ENCODE results near the gene KNDC1. TPM values are rescaled to one million over a fixed set of nuclear protein-coding genes. Genes with fewer than 3 reads are reported as not detected.
"Not testable (repeated sequence)": the region's sequence is repeated elsewhere in the genome, so short reads cannot be mapped to it uniquely, and the experiment has no call there.

The KNDC1 gene, protein sequence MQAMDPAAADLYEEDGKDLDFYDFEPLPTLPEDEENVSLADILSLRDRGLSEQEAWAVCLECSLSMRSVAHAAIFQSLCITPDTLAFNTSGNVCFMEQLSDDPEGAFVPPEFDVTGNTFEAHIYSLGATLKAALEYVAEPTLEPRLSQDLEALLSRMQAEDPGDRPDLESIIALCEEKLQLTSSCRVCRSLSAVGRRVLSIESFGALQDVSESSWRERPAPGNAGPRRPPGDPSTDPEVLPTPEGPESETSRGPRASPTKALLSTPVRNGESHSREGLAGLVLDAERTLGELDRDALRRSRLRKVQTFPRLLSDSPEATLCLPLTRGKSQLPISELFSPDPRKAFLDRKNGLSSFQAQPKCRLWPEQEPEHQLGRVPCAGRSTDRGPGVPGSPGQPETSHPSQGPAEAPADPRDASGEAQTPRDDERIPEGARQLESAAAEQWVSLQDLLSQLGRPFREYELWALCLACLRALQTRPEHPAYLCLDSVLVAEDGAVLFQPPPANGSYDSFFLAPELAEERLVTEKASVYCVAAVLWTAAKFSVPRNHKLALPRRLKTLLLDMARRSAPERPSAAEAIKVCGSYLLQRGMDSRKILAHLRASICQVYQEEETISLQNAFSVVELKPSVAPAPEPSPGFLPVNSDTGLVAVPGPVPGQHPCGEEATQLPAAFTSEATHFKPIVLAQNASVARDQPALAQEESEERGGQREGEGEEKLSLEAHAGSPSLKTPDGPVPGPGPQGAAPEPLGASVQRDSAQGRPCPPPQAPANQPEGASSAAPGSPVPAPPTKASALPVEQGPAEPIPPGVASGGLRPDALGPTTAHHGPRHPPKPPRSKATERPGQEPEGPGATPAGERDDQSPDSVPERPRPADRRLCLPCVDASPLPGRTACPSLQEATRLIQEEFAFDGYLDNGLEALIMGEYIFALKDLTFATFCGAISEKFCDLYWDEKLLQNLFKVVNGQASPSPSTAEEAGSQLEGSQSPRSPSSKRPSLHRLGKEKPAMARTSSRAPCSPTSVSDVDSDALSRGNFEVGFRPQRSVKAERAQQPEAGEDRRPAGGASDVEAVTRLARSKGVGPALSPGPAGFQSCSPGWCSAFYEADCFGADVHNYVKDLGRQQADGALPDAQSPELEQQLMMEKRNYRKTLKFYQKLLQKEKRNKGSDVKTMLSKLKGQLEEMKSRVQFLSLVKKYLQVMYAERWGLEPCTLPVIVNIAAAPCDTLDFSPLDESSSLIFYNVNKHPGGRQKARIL (N-terminal part only)
- total RNA-seq: under 1 TPM; 0.19 to 0.26 TPM

DNA sequence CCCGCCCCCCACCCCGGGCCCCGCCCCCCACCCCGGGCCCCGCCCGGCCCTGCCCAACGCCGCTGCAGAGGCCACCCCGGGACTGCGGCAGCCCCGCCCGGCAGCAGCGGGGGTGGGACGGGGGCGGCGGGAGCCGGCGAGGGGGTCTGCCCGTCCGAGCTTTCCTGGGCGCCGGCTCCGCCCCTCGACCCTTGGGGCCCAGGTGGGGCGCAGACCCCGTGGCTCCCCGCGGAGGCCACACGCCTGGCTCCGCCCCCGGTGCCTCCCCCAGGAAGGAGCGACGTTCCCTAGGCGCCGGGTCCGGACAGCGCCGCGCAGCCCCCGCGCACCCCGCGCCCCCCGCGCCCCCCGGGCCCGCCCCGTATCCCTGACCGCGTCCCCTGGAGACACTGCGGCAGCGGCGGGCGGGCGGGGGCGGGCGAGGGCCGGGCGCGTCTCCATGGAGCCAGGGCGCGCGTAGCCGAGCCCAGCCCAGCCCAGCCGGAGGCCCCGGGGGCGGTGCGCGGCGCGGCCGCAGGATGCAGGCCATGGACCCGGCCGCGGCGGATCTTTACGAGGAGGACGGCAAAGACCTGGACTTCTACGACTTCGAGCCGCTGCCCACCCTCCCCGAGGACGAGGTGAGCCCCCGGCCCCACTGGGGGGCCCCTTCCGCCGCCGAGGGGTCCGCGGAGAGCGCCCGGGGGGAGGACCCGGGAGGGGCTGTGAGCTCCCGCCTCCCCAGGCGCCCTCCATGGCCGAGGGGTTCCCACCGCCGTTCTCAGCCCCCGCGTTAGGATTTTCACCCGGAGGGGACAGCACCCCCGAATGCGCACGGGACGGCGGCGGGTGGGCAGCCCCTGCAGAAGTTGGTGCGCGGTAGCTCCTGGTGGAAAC, at the start of gene KNDC1:
KNDC1 (plus strand) TSS at position 270 of the 876 bp plus-strand sequence; CDS start at position 519, 249 bp downstream.
- peak; percentile 72 for ATAC-seq (replicated peaks)
- no peak within 1 kb of the TSS for H3K27ac Mint-ChIP-seq
- no peaks in the 10 kb centered on the region for H3K9me3 Mint-ChIP-seq
- H3K36me3 Mint-ChIP-seq (ENCODE audit: low read depth): no peaks in the 10 kb centered on the region
- peak within 1 kb of the TSS; percentile 21 for H3K4me3 Mint-ChIP-seq
- peaks cover 4% of the 10 kb centered on the region for H3K27me3 Mint-ChIP-seq
- H3K4me1 Mint-ChIP-seq: no peaks in the 10 kb centered on the region

DNA sequence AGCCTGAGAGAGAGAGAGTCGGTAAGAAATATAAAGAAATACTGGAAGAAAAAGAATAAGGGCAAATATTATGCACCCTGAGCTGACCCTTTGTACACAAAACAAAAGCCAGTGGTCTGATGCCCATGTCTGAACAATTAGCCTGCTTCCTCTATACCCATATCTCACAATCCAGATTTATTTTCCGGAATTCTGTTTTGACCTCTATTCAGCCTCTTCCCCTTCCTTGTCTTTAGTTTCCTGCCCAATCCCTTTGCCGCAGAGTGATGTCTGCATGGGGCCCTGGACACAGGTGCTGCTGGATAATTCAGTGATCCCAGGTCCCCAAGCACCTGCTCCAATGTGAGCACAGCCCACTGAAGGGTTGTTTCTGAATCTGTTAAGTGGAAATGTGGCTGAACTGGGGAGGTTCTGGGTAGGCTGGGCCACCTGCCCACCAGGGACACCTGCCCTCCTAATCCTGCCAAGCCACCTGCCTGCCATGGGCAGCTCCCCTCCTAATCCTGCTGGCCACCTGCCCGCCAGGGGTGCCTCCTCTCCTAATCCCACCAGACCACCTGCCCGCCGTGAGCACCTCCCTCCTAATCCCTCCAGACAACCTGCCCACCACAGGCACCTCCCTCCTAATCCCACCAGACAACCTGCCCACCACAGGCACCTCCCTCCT, 49.3 kb upstream of the KNDC1 start:
- peaks cover 11% of the 10 kb centered on the region for H3K9me3 Mint-ChIP-seq
- no peak for ATAC-seq (replicated peaks)
- H3K27me3 Mint-ChIP-seq: peaks cover 3% of the 10 kb centered on the region
- H3K4me3 Mint-ChIP-seq: no peak overlapping the region
- H3K4me1 Mint-ChIP-seq: no peaks in the 10 kb centered on the region
- H3K27ac Mint-ChIP-seq: no peak overlapping the region
- no peaks in the 10 kb centered on the region for H3K36me3 Mint-ChIP-seq (ENCODE audit: low read depth)

DNA sequence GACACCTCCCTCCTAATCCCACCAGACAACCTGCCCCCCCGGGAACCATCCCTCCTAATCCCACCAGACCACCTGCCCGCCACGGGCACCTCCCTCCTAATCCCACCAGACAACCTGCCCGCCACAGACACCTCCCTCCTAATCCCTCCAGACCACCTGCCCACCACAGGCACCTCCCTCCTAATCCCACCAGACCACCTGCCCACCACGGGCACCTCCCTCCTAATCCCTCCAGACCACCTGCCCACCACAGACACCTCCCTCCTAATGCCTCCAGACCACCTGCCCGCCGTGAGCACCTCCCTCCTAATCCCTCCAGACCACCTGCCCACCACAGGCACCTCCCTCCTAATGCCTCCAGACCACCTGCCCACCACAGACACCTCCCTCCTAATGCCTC, 48.4 kb upstream of the KNDC1 start:
- not testable (repeated sequence) for H3K27ac Mint-ChIP-seq; H3K27me3 Mint-ChIP-seq; ATAC-seq (replicated peaks); H3K36me3 Mint-ChIP-seq (ENCODE audit: low read depth); H3K4me3 Mint-ChIP-seq; H3K4me1 Mint-ChIP-seq
- H3K9me3 Mint-ChIP-seq: peaks cover 11% of the 10 kb centered on the region

DNA sequence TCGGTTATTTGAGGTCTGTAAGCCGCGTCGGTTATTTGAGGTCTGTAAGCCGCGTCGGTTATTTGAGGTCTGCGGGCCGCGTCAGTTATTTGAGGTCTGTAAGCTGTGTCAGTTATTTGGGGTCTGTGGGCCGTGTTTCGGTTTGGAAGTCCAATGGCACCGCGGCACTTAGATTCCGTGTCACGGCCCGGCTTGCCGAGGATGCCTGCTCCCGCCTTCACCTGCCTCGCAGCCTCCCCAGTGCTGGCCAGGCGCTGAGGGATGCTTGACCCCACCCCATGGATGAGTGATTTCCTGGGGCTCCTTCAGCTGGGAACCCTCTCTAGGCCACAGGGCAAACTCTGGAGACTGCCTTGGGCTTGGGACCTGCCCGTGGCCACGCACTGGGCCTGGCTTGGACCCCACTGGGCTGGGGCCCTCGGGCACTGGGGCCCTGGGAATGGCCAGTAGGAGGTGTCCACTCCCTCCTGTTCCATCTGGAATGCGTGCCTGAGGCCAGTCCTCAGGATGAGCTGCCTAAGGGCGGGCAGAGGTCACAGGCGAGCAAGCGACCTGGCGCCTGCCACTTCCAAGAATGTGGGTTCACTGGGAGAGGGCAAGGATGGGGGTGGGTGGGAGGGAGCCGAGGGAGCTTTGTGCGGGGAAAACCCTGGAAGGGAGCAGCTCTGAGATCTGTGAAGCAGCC, 46.7 kb upstream of the KNDC1 start:
- no peak overlapping the region for H3K4me3 Mint-ChIP-seq
- H3K27me3 Mint-ChIP-seq: peaks cover 3% of the 10 kb centered on the region
- no peak for ATAC-seq (replicated peaks)

DNA sequence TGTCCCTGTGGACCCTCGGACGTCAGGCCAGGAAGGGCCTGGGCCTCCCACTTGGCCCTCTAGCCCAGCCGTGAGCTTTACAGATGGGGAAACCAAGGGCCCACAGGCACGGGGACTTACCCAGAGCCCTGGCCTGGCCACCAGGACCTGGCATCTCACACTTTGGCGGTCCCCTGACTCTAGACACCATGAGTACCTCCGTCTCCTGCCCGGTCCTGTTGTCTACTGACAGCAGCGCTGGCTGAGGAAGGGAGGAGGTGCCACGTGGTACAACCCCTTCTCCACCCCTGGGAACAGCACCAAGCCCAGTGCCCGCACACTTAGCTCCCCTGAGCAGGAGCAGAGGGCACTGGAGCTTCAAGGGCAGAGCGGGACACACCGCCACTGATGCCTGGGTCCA, 46.2 kb upstream of the KNDC1 start:
- Mint-ChIP-seq H3K9me3 (peaks cover 3% of the 10 kb centered on the region), H3K27ac (no peak overlapping the region), H3K36me3 (ENCODE audit: low read depth) (no peaks in the 10 kb centered on the region), H3K4me1 (no peaks in the 10 kb centered on the region), H3K27me3 (peaks cover 3% of the 10 kb centered on the region), H3K4me3 (no peak overlapping the region)
- ATAC-seq (replicated peaks): no peak

More for the DNA sequence above, 46.7 kb upstream of the KNDC1 start:
- H3K36me3 Mint-ChIP-seq (ENCODE audit: low read depth): no peaks in the 10 kb centered on the region
- no peaks in the 10 kb centered on the region for H3K4me1 Mint-ChIP-seq
- no peaks in the 10 kb centered on the region for H3K9me3 Mint-ChIP-seq
- no peak overlapping the region for H3K27ac Mint-ChIP-seq

DNA sequence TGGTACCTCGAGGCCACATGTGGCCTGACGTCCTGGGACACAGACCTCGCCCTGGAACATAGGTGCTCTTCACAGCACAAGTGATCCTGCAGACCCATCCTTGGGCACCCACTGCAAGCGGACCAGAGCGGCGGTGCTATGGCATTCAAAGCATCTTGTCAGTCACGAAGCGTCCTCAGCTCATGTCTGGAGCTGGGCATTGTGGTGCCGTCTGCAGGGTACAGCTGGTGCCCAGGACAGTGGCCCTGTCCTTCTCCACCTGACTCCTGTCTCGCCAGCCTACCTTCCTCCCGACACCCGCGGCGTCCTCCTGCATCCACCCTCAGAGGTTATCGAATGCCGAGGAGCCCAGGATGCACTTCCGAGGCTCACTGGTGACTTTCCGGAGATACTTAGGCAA, 45.8 kb upstream of the KNDC1 start:
- H3K27me3 Mint-ChIP-seq: peaks cover 3% of the 10 kb centered on the region
- H3K4me1 Mint-ChIP-seq: no peaks in the 10 kb centered on the region
- H3K4me3 Mint-ChIP-seq: no peak overlapping the region
- H3K9me3 Mint-ChIP-seq: peaks cover 4% of the 10 kb centered on the region
- H3K36me3 Mint-ChIP-seq (ENCODE audit: low read depth): no peaks in the 10 kb centered on the region
- no peak overlapping the region for H3K27ac Mint-ChIP-seq
- ATAC-seq (replicated peaks): no peak

DNA sequence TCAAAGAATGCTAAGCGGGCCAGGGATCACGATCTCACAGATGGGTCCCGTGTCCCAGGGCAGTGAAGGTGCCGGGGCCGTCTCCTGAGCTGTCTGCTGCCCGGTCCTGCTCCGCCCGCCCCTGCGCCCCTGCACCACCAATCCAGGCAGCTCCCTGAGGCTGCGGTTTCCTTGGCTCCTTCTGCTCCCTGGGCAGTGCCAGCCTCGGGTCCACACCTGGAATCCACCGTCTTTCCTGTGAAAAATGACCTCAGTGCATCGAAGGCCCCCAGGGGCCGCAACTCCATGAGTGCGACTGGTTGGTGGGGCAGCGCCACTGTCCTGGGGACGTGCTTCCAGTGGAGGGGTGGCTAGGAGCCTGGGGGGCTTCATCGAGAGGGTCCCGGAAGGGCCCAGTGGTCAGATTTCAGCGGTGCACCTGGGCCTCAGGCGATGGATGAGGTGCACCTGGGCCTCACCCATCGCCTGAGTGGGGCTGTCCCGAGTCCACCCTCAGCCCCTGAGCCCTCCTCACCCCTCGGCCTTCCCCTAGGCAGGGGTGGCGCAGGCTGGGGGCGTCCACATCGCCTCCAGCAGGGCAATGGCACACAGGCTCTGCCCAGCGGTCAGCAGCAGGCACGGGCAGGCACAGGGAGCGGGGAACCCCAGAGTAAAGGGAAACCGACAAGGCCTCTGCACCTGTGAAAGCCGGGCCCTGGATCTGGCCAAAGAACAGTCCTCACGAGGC, 45.1 kb upstream of the KNDC1 start:
- H3K27me3 Mint-ChIP-seq: peaks cover 3% of the 10 kb centered on the region
- H3K36me3 Mint-ChIP-seq (ENCODE audit: low read depth): no peaks in the 10 kb centered on the region
- no peak overlapping the region for H3K4me3 Mint-ChIP-seq
- no peaks in the 10 kb centered on the region for H3K4me1 Mint-ChIP-seq
- peaks cover 4% of the 10 kb centered on the region for H3K9me3 Mint-ChIP-seq
- no peak overlapping the region for H3K27ac Mint-ChIP-seq
- no peak for ATAC-seq (replicated peaks)

DNA sequence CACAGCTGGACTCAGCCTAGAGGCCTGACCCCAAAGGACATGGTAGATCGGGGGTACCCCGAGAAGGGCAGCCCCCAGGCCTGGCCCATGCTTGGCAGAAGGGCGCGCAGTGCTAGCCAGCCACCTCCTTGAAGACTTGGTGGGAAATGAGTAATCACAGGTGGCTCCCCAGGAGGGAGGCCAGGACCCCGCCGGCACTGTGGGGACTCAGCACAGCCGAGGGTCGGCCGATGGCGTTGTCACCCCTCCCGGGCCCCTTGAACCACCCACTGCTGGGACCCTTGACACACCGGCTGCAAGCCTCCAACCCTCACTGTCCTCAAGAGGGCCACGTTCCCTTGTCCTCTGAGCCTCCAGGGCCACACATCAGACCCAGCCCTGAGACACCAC, 44.6 kb upstream of the KNDC1 start:
- H3K27ac Mint-ChIP-seq: no peak overlapping the region
- H3K36me3 Mint-ChIP-seq (ENCODE audit: low read depth): no peaks in the 10 kb centered on the region
- H3K27me3 Mint-ChIP-seq: no peaks in the 10 kb centered on the region
- no peak overlapping the region for H3K4me3 Mint-ChIP-seq
- no peaks in the 10 kb centered on the region for H3K4me1 Mint-ChIP-seq
- no peak for ATAC-seq (replicated peaks)
- H3K9me3 Mint-ChIP-seq: peaks cover 4% of the 10 kb centered on the region

DNA sequence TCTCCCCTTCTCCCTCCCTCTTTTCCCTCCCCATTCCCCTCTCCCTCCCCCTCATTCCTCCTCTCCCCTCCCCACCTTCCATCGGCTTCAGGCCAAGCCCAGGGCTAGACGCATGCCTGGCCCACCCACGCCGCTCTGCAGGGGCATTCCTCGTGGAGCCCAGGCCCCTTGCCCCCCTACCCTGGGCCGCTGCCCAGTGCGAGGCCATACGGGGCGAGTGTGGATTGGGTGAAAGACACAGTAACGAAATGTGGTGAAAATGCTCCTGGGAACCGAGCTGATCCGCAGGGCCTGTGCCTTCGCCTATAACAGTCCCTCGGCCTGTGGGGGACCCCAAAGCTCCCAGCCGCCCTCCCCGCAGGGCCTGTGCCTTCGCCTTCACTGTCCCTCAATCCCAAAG, 44.0 kb upstream of the KNDC1 start:
- H3K4me1 Mint-ChIP-seq: no peaks in the 10 kb centered on the region
- H3K9me3 Mint-ChIP-seq: peaks cover 4% of the 10 kb centered on the region
- no peak overlapping the region for H3K27ac Mint-ChIP-seq
- H3K4me3 Mint-ChIP-seq: no peak overlapping the region
- H3K27me3 Mint-ChIP-seq: peaks cover 3% of the 10 kb centered on the region
- H3K36me3 Mint-ChIP-seq (ENCODE audit: low read depth): no peaks in the 10 kb centered on the region
- no peak for ATAC-seq (replicated peaks)

DNA sequence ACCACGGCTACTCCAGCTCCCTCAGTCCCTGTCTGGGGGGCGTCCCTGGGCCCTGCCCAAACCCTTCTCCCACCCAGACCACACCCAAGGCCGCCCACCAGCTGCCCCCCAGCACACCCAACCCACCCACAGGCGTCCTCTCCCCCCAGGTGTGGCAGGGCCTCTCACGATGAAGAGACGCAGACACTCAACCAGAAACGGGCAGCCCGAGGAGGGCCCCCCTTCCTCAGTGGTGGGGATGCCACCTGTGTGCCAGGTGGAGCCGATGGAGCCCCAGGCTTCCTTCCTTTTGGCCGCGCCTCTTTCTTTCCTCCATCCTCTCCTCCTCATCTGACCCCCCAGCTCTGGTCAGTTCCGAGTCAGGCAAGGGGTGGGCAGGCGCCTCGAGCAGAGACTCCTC, 43.6 kb upstream of the KNDC1 start:
- no peak for ATAC-seq (replicated peaks)
- peaks cover 3% of the 10 kb centered on the region for H3K27me3 Mint-ChIP-seq
- H3K4me3 Mint-ChIP-seq: no peak overlapping the region
- no peak overlapping the region for H3K27ac Mint-ChIP-seq
- H3K4me1 Mint-ChIP-seq: no peaks in the 10 kb centered on the region
- peaks cover 4% of the 10 kb centered on the region for H3K9me3 Mint-ChIP-seq
- H3K36me3 Mint-ChIP-seq (ENCODE audit: low read depth): no peaks in the 10 kb centered on the region

DNA sequence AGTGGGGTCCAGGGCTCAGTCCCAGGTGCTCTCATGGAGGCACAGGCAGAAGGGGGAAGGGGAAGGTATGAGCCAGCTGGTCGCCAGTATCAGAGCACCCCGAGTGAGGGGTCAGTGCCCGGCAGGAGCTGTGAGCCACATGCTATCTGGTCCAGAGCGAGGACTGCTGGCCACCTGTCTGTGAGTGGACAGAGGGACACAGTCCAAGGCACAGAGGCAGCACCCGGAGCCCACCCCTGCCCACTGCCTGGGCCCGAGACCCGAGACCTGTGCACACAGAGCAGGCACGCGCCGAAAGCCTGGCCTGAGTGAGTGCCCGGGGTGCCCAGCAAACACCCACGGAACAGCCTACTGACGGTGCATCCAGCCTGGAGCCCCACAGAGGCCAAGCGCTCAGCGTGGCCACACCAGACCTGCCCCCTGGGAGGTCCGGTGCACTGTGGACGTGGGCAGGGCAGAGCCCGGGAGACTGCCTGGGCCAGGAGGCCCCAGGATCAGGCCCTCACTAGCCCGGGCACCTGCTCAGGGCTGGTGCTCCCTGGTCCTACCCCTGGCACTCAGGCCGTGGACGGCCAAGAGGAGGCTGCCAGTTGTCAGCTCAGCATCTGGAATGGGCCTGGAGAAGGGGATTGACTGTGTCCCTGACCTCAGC, 42.9 kb upstream of the KNDC1 start:
- H3K4me1 Mint-ChIP-seq: no peaks in the 10 kb centered on the region
- no peak overlapping the region for H3K4me3 Mint-ChIP-seq
- no peak overlapping the region for H3K27ac Mint-ChIP-seq
- H3K27me3 Mint-ChIP-seq: peaks cover 3% of the 10 kb centered on the region
- ATAC-seq (replicated peaks): no peak
- H3K9me3 Mint-ChIP-seq: peaks cover 4% of the 10 kb centered on the region
- no peaks in the 10 kb centered on the region for H3K36me3 Mint-ChIP-seq (ENCODE audit: low read depth)

DNA sequence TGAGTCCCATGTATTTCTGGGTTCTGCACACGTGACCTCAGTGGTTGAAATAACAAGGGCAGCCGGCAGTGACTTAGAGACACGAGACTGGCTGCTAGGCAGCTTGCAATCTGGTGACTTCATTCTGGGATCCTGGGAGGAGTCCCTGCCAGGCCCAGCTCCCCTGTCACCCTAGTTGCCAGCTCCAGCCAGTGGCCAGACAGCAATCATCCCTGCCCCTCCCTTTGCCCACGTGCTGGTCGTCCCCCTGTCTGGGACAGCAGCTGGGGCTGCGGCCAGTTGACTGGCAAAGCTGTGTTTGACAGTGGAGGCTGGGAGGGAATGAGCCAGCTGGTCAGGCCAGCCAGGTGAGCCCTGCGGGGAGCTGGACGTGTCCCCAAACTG, 42.3 kb upstream of the KNDC1 start:
- Mint-ChIP-seq H3K4me3 (no peak overlapping the region), H3K27me3 (peaks cover 3% of the 10 kb centered on the region), H3K27ac (no peak overlapping the region), H3K9me3 (peaks cover 4% of the 10 kb centered on the region), H3K36me3 (ENCODE audit: low read depth) (no peaks in the 10 kb centered on the region), H3K4me1 (no peaks in the 10 kb centered on the region)
- no peak for ATAC-seq (replicated peaks)

Data from activated T-helper 17 cell treated with anti-CD3 and anti-CD28 coated beads, Interleukin-2, amount 50 U/mL, for 72 hours (primary cell).